Subcutaneous adipose tissue (tissue), 4 donors: ENCODE data around the gene PATJ. TPM values are rescaled to one million over a fixed set of nuclear protein-coding genes. Genes with fewer than 3 reads are reported as not detected.

Source experiments
- CTCF ChIP-seq: fragments of 450-650 bp; IDR thresholded peaks from one replicate; pipeline ENCODE4 v1.5.1; 2016; ENCODE audit warnings: low read depth, mild to moderate bottlenecking, control low read depth, antibody characterized with exemption, moderate library complexity
- total RNA-seq, 4 donors: library from RNA; depleted of rRNA; stranded (reverse); fragments of >200 nt; gene quantifications; one replicate each; pipeline ENCODE4 v1.1.0, GENCODE V29; 2016

Gene PATJ
- total RNA-seq, 4 donors from 2014 or later: 12.2 to 21.6 (median 19.1) TPM

- TF ChIP-seq CTCF: no peak
These were observed 1.1 kb downstream of the PATJ start for GRCh38 chr1:61743431-61743705.

- TF ChIP-seq CTCF: no peak
These were observed 1.7 kb downstream of the PATJ start for GRCh38 chr1:61743716-61744580.

- no peak for TF ChIP-seq CTCF
These were observed 4.5 kb downstream of the PATJ start for GRCh38 chr1:61746813-61747212.

GRCh38 chr1:61748566-61748965, 6.3 kb downstream of the PATJ start:
- no peak for TF ChIP-seq CTCF

GRCh38 chr1:61749574-61749973, 7.3 kb downstream of the PATJ start:
- no peak for TF ChIP-seq CTCF

- TF ChIP-seq CTCF: no peak
These were observed 10.7 kb downstream of the PATJ start for GRCh38 chr1:61752921-61753389.

- no peak for TF ChIP-seq CTCF
These were observed 11.8 kb downstream of the PATJ start for GRCh38 chr1:61753998-61754508.
